Mesenchymal stem cell (in vitro differentiated cells and primary cell): ENCODE measurements around the gene TARS2.

Experiments used
- DNase-seq: peaks from one replicate; pipeline ENCODE4 v3.0.0-alpha.2; 2013
- H2AFZ ChIP-seq: one replicate; pipeline ENCODE4 v1.6.1; 2013; ENCODE audit warnings: low read depth, mild to moderate bottlenecking, control low read depth, inconsistent platforms, low read length, moderate library complexity
- H2AK5ac ChIP-seq: 2 replicates; pipeline ENCODE4 v1.6.1; 2013; ENCODE audit warnings: low read length, moderate library complexity, mild to moderate bottlenecking, inconsistent platforms; ENCODE audit not compliant: severe bottlenecking
- H2BK120ac ChIP-seq: one replicate; pipeline ENCODE4 v1.6.1; 2013; ENCODE audit warnings: low read depth, mild to moderate bottlenecking, inconsistent platforms, low read length, moderate library complexity
- H2BK12ac ChIP-seq, 2 experiments: one replicate each; pipeline ENCODE4 v1.6.1; 2013; ENCODE audit warnings: inconsistent platforms in 2 of 2, low read length in 2 of 2, mild to moderate bottlenecking in 2 of 2, moderate library complexity in 2 of 2, control low read depth in 1 of 2
- H2BK15ac ChIP-seq: one replicate; pipeline ENCODE4 v1.6.1; 2013; ENCODE audit warnings: mild to moderate bottlenecking, low read depth, inconsistent platforms; ENCODE audit not compliant: poor library complexity, severe bottlenecking
- H2BK5ac ChIP-seq: 2 replicates; pipeline ENCODE4 v1.6.1; 2013; ENCODE audit warnings: low read depth, mild to moderate bottlenecking, low read length, control low read depth, inconsistent platforms; ENCODE audit not compliant: poor library complexity, severe bottlenecking
- H3K14ac ChIP-seq, 2 experiments: one replicate each; pipeline ENCODE4 v1.6.1; 2013; ENCODE audit warnings: inconsistent platforms in 2 of 2, low read length in 2 of 2, control low read depth in 1 of 2, mild to moderate bottlenecking in 1 of 2, moderate library complexity in 1 of 2
- H3K18ac ChIP-seq, 2 experiments: one replicate each; pipeline ENCODE4 v1.6.1; 2013; ENCODE audit warnings: inconsistent platforms in 2 of 2, low read length in 2 of 2, control low read depth in 1 of 2, low read depth in 1 of 2, mild to moderate bottlenecking in 1 of 2
- H3K23ac ChIP-seq, 2 experiments: one replicate each; pipeline ENCODE4 v1.6.1; 2013; ENCODE audit warnings: inconsistent platforms in 2 of 2, low read length in 2 of 2, mild to moderate bottlenecking in 2 of 2, moderate library complexity in 2 of 2, control low read depth in 1 of 2
- H3K27ac ChIP-seq: 2 replicates; pipeline ENCODE4 v1.5.1; 2013; ENCODE audit warnings: mild to moderate bottlenecking, moderate library complexity, low read length, control low read depth, inconsistent platforms; ENCODE audit not compliant: poor library complexity, severe bottlenecking
- H3K27me3 ChIP-seq, 2 experiments: 2 replicates each; pipeline versions ENCODE4 v1.6.1 to v1.7.0; 2013; ENCODE audit warnings: low read length in 2 of 2, mild to moderate bottlenecking in 2 of 2, moderate library complexity in 2 of 2, control low read depth in 1 of 2, inconsistent platforms in 1 of 2; ENCODE audit not compliant: control insufficient read depth in 1 of 2, insufficient read depth in 1 of 2
- H3K36me3 ChIP-seq, 2 experiments: 2 replicates each; pipeline versions ENCODE4 v1.6.1 to v1.7.0; 2013; ENCODE audit warnings: low read length in 2 of 2, control low read depth in 1 of 2, inconsistent platforms in 1 of 2, low read depth in 1 of 2, mild to moderate bottlenecking in 1 of 2; ENCODE audit not compliant: insufficient read depth in 2 of 2, control insufficient read depth in 1 of 2
- H3K4ac ChIP-seq, 2 experiments: one replicate each; pipeline ENCODE4 v1.6.1; 2013; ENCODE audit warnings: inconsistent platforms in 2 of 2, low read length in 2 of 2, mild to moderate bottlenecking in 2 of 2, moderate library complexity in 2 of 2, control low read depth in 1 of 2, low read depth in 1 of 2
- H3K4me1 ChIP-seq: 2 replicates; pipeline ENCODE4 v1.6.1; 2013; ENCODE audit warnings: low read depth, low read length, control low read depth; ENCODE audit not compliant: control insufficient read depth, insufficient read depth
- H3K4me2 ChIP-seq: 2 replicates; pipeline ENCODE4 v1.6.1; 2013; ENCODE audit warnings: low read length, mild to moderate bottlenecking, inconsistent platforms; ENCODE audit not compliant: poor library complexity, severe bottlenecking
- H3K4me3 ChIP-seq, 2 experiments: 2 replicates each; pipeline versions ENCODE4 v1.5.1 to v1.7.0; 2013; ENCODE audit warnings: low read length in 2 of 2, mild to moderate bottlenecking in 2 of 2, control low read depth in 1 of 2, low read depth in 1 of 2; ENCODE audit not compliant: insufficient read depth in 1 of 2
- H3K79me1 ChIP-seq: replicated peaks from 2 replicates; pipeline ENCODE4 v1.6.1; 2013; ENCODE audit warnings: mild to moderate bottlenecking, control low read depth, low read length, inconsistent platforms; ENCODE audit not compliant: poor library complexity, severe bottlenecking
- H3K9ac ChIP-seq: 2 replicates; pipeline ENCODE4 v1.7.0; 2013; ENCODE audit warnings: mild to moderate bottlenecking, low read length, moderate library complexity
- H3K9me3 ChIP-seq: 2 replicates; pipeline ENCODE4 v1.7.0; 2013; ENCODE audit warnings: mild to moderate bottlenecking, low read length; ENCODE audit not compliant: control insufficient read depth
- H4K8ac ChIP-seq: one replicate; pipeline ENCODE4 v1.6.1; 2013; ENCODE audit warnings: inconsistent platforms, mild to moderate bottlenecking, low read length, moderate library complexity
- H4K91ac ChIP-seq: one replicate; pipeline ENCODE4 v1.6.1; 2013; ENCODE audit warnings: mild to moderate bottlenecking, low read length, inconsistent platforms
- WGBS: methylation state at CpG from one replicate; pipeline ENCODE4 v1.1.7; 2013; ENCODE audit warnings: mixed read lengths; 5-methylcytosine and 5-hydroxymethylcytosine counted together

Gene TARS2

GRCh38 chr1:150505431-150505830 is 18.2 kb downstream of the TARS2 start:
- Histone ChIP-seq H4K91ac (no peak overlapping the region), H3K4me2 (no peak overlapping the region), H3K4me1 (peaks cover 16% of the 10 kb centered on the region), H3K27me3 (no peaks in the 10 kb centered on the region), H3K9ac (no peak overlapping the region), H3K14ac (no peak overlapping the region), H3K23ac (no peak overlapping the region), H3K36me3 (peaks cover 26 to 55% of the 10 kb centered on the region in 2 experiments), H3K4me3 (no peak overlapping the region), H2AFZ (no peak overlapping the region), H2BK12ac (no peak overlapping the region), H3K4ac (no peak overlapping the region), H2BK15ac (no peak overlapping the region), H3K9me3 (no peaks in the 10 kb centered on the region), H4K8ac (no peak overlapping the region), H2AK5ac (no peak overlapping the region), H2BK120ac (no peak overlapping the region), H2BK5ac (no peak overlapping the region), H3K27ac (no peak overlapping the region), H3K18ac (no peak overlapping the region), H3K79me1 (peaks cover 7% of the 10 kb centered on the region)
- no peak for DNase-seq
- 91% methylated on average over 5 of the region's 6 CpGs for WGBS

DNA sequence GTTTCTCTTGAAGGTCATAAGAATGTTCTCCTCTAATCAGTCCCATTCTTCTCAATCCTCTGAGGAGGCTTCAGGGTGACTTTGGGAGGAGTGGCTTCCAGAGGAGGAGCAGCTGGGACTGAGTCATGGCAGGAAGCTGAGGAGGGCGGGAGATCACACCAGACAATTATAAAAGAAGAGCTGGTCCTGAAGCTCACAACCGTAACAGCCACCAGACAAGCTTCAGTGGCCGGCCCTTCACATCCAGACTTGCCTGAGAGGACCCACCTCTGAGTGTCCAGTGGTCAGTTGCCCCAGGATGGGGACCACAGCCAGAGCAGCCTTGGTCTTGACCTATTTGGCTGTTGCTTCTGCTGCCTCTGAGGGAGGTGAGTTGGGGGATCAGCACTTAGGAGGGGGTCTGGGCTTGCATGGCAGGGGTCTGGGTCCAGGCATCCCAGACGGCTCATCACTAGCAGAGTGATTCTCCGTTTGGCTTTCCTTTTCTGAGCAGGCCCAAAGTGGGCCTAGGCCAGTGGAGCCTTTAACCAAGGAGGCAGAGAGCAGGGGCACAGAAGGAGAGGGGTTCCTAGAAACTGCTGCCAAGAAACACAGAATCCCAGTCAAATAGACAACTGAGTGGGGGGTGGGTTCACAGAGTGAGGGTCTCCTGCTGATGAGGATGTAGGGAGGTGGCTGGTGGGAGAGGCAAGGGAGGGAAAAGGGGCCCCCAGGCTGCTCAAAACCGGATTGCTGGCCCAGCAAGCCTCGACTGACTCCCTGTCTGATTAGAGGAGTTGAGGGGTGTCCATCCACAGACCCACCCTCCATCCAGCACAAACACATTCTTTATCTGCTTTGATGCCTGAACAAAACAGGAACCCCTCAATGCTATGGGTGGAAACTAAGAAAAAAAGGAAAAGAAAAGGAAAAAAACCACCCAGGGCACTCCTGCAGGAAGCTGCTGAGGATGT is 21.0 kb downstream of the TARS2 start, which contains the start of gene ECM1:
Gene ECM1 (plus strand): TSS at position 198 of the 953 bp plus-strand sequence. CDS start 101 bp downstream, at position 299.
- Histone ChIP-seq H4K91ac (peak within 1 kb of the TSS; percentile 77), H3K9ac (peak within 1 kb of the TSS; percentile 92), H3K27me3 (no peaks in the 10 kb centered on the region), H2BK120ac (peak within 1 kb of the TSS; percentile 80), H3K4me1 (peaks cover 19% of the 10 kb centered on the region), H2BK15ac (peak within 1 kb of the TSS; percentile 97), H3K23ac (peak within 1 kb of the TSS in 1 of 2 experiments; percentile 87), H3K14ac (peak within 1 kb of the TSS in 1 of 2 experiments; percentile 89), H3K4ac (peak within 1 kb of the TSS; percentile 42 to 83), H2BK12ac (peak within 1 kb of the TSS; percentile 75 to 92), H3K27ac (peak within 1 kb of the TSS; percentile 21), H2AFZ (peak within 1 kb of the TSS; percentile 36), H3K36me3 (peaks cover 40 to 70% of the 10 kb centered on the region in 2 experiments), H2AK5ac (peak within 1 kb of the TSS; percentile 65), H3K18ac (peak within 1 kb of the TSS; percentile 87 to 90), H3K9me3 (no peaks in the 10 kb centered on the region), H3K4me2 (no peak within 1 kb of the TSS), H3K79me1 (peaks cover 7% of the 10 kb centered on the region), H4K8ac (peak within 1 kb of the TSS; percentile 73), H2BK5ac (no peak within 1 kb of the TSS), H3K4me3 (peak within 1 kb of the TSS in 1 of 2 experiments; percentile 86)
- 24% methylated on average over 4 of the region's 7 CpGs for WGBS
- peak; percentile 88 for DNase-seq

GRCh38 chr1:150508982-150509381 is 21.8 kb downstream of the TARS2 start:
- Histone ChIP-seq H3K27ac (no peak overlapping the region), H3K4ac (peak overlapping the region; percentile 24 to 83), H4K91ac (peak overlapping the region; percentile 77), H2AFZ (no peak overlapping the region), H3K14ac (peak overlapping the region in 1 of 2 experiments; percentile 69), H2BK12ac (peak overlapping the region; percentile 41 to 67), H3K18ac (peak overlapping the region; percentile 58 to 83), H2BK120ac (no peak overlapping the region), H3K4me3 (peak overlapping the region in 1 of 2 experiments; percentile 86), H4K8ac (peak overlapping the region; percentile 38), H3K27me3 (no peaks in the 10 kb centered on the region), H3K36me3 (peaks cover 43 to 72% of the 10 kb centered on the region in 2 experiments), H3K4me1 (peaks cover 19% of the 10 kb centered on the region), H2BK5ac (no peak overlapping the region), H3K9ac (peak overlapping the region; percentile 92), H3K79me1 (peaks cover 7% of the 10 kb centered on the region), H3K4me2 (no peak overlapping the region), H2AK5ac (no peak overlapping the region), H2BK15ac (peak overlapping the region; percentile 44), H3K9me3 (no peaks in the 10 kb centered on the region), H3K23ac (peak overlapping the region in 1 of 2 experiments; percentile 44)
- no peak for DNase-seq
- WGBS = 88% methylated on average over 4 of the region's 4 CpGs

- H2BK5ac ChIP-seq = no peak overlapping the region
- H3K9ac ChIP-seq = no peak overlapping the region
- H3K4ac ChIP-seq = no peak overlapping the region
- H3K14ac ChIP-seq = no peak overlapping the region
- H3K4me2 ChIP-seq = no peak overlapping the region
- 97% methylated on average over 12 of the region's 12 CpGs for WGBS
- H3K36me3 ChIP-seq = peaks cover 24 to 46% of the 10 kb centered on the region in 2 experiments
- H3K23ac ChIP-seq = no peak overlapping the region
- H2BK120ac ChIP-seq = no peak overlapping the region
- no peak overlapping the region for H3K27ac ChIP-seq
- no peak overlapping the region for H4K91ac ChIP-seq
- H2BK12ac ChIP-seq = no peak overlapping the region
- no peak overlapping the region for H2BK15ac ChIP-seq
- H3K27me3 ChIP-seq = no peaks in the 10 kb centered on the region
- no peak overlapping the region for H3K18ac ChIP-seq
- no peak for DNase-seq
- no peaks in the 10 kb centered on the region for H3K9me3 ChIP-seq
- H2AFZ ChIP-seq = no peak overlapping the region
- no peak overlapping the region for H4K8ac ChIP-seq
- H3K4me1 ChIP-seq = peaks cover 22% of the 10 kb centered on the region
- H3K4me3 ChIP-seq = no peak overlapping the region
- no peak overlapping the region for H2AK5ac ChIP-seq
- H3K79me1 ChIP-seq = peaks cover 7% of the 10 kb centered on the region
Measured at GRCh38 chr1:150511551-150511950, 24.3 kb downstream of the TARS2 start.
